GM12873 (cell line): ENCODE results near the gene FAM3A.

Source experiments
- CTCF ChIP-seq: IDR thresholded peaks from 2 replicates; pipeline ENCODE4 v1.5.1; 2012; ENCODE audit warnings: low read depth, mild to moderate bottlenecking, moderate library complexity, low read length, control low read depth; ENCODE audit not compliant: insufficient read depth; ENCODE audit errors: missing control alignments

Gene FAM3A

GRCh38 chrX:154517101-154517781 lies 1.2 kb upstream of the FAM3A start:
- no peak for TF ChIP-seq CTCF

- no peak for TF ChIP-seq CTCF
Measured at GRCh38 chrX:154516656-154517100, 646 bp upstream of the FAM3A start.

- TF ChIP-seq CTCF, result no peak
Measured at GRCh38 chrX:154515090-154515965, 704 bp downstream of the FAM3A start.

- no peak for TF ChIP-seq CTCF
Measured at GRCh38 chrX:154513716-154514115, 2.3 kb downstream of the FAM3A start.

GRCh38 chrX:154512879-154513553 lies 3.0 kb downstream of the FAM3A start:
- TF ChIP-seq CTCF, result no peak

GRCh38 chrX:154511761-154512160 lies 4.3 kb downstream of the FAM3A start:
- TF ChIP-seq CTCF, result no peak

GRCh38 chrX:154509455-154509854 lies 6.6 kb downstream of the FAM3A start:
- TF ChIP-seq CTCF, result no peak
